Measurements from ENCODE around the gene NUCB2.

NUCB2 gene

GRCh38 chr11:17280494-17281127 is 4.1 kb downstream of the NUCB2 start:
- in situ Hi-C loops (cut with MboI; ENCODE audit: low sequenced_read_pairs, unreplicated experiment): no loop called here
- no peak for DNase-seq (ENCODE audit: low spot score)
- TF ChIP-seq CTCF (IDR thresholded peaks at IDR 0.05; ENCODE audit: borderline replicate concordance, control extremely low read depth, extremely low read depth, insufficient read depth, missing control alignments): no peak

- TF ChIP-seq CTCF (IDR thresholded peaks at IDR 0.05; ENCODE audit: borderline replicate concordance, control extremely low read depth, extremely low read depth, insufficient read depth, missing control alignments): no peak
- DNase-seq (ENCODE audit: low spot score): no peak
- in situ Hi-C loops (cut with MboI; ENCODE audit: low sequenced_read_pairs, unreplicated experiment): no loop called here
Measured at GRCh38 chr11:17286332-17286731, 9.8 kb downstream of the NUCB2 start.

GRCh38 chr11:17287058-17287457 is 10.5 kb downstream of the NUCB2 start:
- in situ Hi-C loops (cut with MboI; ENCODE audit: low sequenced_read_pairs, unreplicated experiment): no loop called here
- no peak for TF ChIP-seq CTCF (IDR thresholded peaks at IDR 0.05; ENCODE audit: borderline replicate concordance, control extremely low read depth, extremely low read depth, insufficient read depth, missing control alignments)
- no peak for DNase-seq (ENCODE audit: low spot score)

- in situ Hi-C loops (cut with MboI; ENCODE audit: low sequenced_read_pairs, unreplicated experiment): no loop called here
- TF ChIP-seq CTCF (IDR thresholded peaks at IDR 0.05; ENCODE audit: borderline replicate concordance, control extremely low read depth, extremely low read depth, insufficient read depth, missing control alignments): no peak
- DNase-seq (ENCODE audit: low spot score): no peak
Measured at GRCh38 chr11:17291710-17292109, 15.2 kb downstream of the NUCB2 start.

GRCh38 chr11:17293311-17293710 is 16.8 kb downstream of the NUCB2 start:
- TF ChIP-seq CTCF (IDR thresholded peaks at IDR 0.05; ENCODE audit: borderline replicate concordance, control extremely low read depth, extremely low read depth, insufficient read depth, missing control alignments): no peak
- DNase-seq (ENCODE audit: low spot score): no peak
- in situ Hi-C loops (cut with MboI; ENCODE audit: low sequenced_read_pairs, unreplicated experiment): no loop called here

- DNase-seq (ENCODE audit: low spot score): peak; percentile 35
- TF ChIP-seq CTCF (IDR thresholded peaks at IDR 0.05; ENCODE audit: borderline replicate concordance, control extremely low read depth, extremely low read depth, insufficient read depth, missing control alignments): no peak
- in situ Hi-C loops (cut with MboI; ENCODE audit: low sequenced_read_pairs, unreplicated experiment): no loop called here
Measured at GRCh38 chr11:17294033-17294432, 17.5 kb downstream of the NUCB2 start.

Data from GM13976 (cell line).